ENCODE data around the gene CERS4. TPM values are rescaled to one million over a fixed set of nuclear protein-coding genes. Genes with fewer than 3 reads are reported as not detected.

The CERS4 gene
- total and polyA plus RNA-seq, 2 of the 8 experiments (the other 6 are each of a cell fraction or from before 2014, with no cell fraction given), result 88.2 to 179 TPM

GRCh38 chr19:8208119-8208921, 850 bp upstream of the CERS4 start:
- H3K18ac ChIP-seq (ENCODE audit: extremely low read depth, low read length), result peak overlapping the region; percentile 96
- peak overlapping the region; percentile 18 for H2BK120ac ChIP-seq (replicated peaks; ENCODE audit: low read depth, low read length)
- H3K14ac ChIP-seq (ENCODE audit: insufficient read length), result no peak overlapping the region
- H2AFZ ChIP-seq (ENCODE audit: low read length), result no peak overlapping the region
- H4K5ac ChIP-seq (ENCODE audit: insufficient read length, low read depth, low read length), result peak overlapping the region; percentile 67
- H2BK20ac ChIP-seq (ENCODE audit: low read length), result 0 out of 2 replicates have a peak overlapping the region, but pooled peaks have one; percentile 61
- no peak overlapping the region; the same call in 1 of the 2 replicates for H2AK5ac ChIP-seq (ENCODE audit: low read depth, low read length)
- WGBS, 2 experiments (ENCODE audit: extremely low coverage in 1 of 2, insufficient coverage in 1 of 2, insufficient read length in 1 of 2, insufficient replicate concordance in 2 of 2, low coverage in 1 of 2, low lambda C conversion rate in 2 of 2, missing lambda C conversion rate in 1 of 2), result 10% methylated on average over 32 of the region's 35 CpGs; no CpG with 5 or more reads in 1 of the 2 experiments
- peak overlapping the region; percentile 93 for H4K91ac ChIP-seq (replicated peaks; ENCODE audit: insufficient read length, low read length)
- no peaks in the 10 kb centered on the region; a peak in 1 of 7 replicates for H3K27me3 ChIP-seq (replicated peaks in 1 of 4; ENCODE audit: control insufficient read depth in 3 of 4, extremely low read depth in 1 of 4, insufficient read depth in 3 of 4, low read length in 3 of 4)
- H3K23ac ChIP-seq (ENCODE audit: insufficient read length), result no peak overlapping the region
- H3K4me3 ChIP-seq (ENCODE audit: extremely low read depth in 1 of 4, insufficient read depth in 2 of 4, low read depth in 3 of 4, low read length in 4 of 4), result peak overlapping the region; percentile 25 to 64 (median 35)
- H2BK15ac ChIP-seq (ENCODE audit: low read length), result peak overlapping the region; percentile 46; the same call in 1 of the 2 replicates
- H3K4me1 ChIP-seq (replicated peaks in 1 of 4; ENCODE audit: control insufficient read depth in 3 of 4, insufficient read depth in 4 of 4, low read length in 3 of 4), result peaks cover 6 to 34% (median 23%) of the 10 kb centered on the region in 4 experiments
- peaks cover 7 to 16% of the 10 kb centered on the region in 2 experiments for H4K20me1 ChIP-seq (replicated peaks in 1 of 2; ENCODE audit: control insufficient read depth in 1 of 2, insufficient read depth in 2 of 2, low read length in 2 of 2)
- peak overlapping the region; percentile 94 for H3K4ac ChIP-seq (replicated peaks; ENCODE audit: insufficient read length, low read depth, low read length)
- peak overlapping the region; percentile 54; the same call in 1 of the 2 replicates for H3K27ac ChIP-seq (ENCODE audit: low read depth, low read length)
- H3K56ac ChIP-seq (replicated peaks; ENCODE audit: insufficient read length, low read depth, low read length), result peak overlapping the region; percentile 90
- 0 out of 2 replicates have a peak overlapping the region, but pooled peaks have one; percentile 68 for H2BK12ac ChIP-seq (ENCODE audit: low read depth, low read length)
- FAIRE-seq (no peak), DNase-seq (ENCODE audit: low read depth in 1 of 2, low spot score in 2 of 2) (peak in 1 of 2 experiments; percentile 63)
- peak overlapping the region; percentile 60 to 84 for H3K4me2 ChIP-seq (ENCODE audit: insufficient read depth in 1 of 2, low read depth in 2 of 2, low read length in 2 of 2)
- H3K79me1 ChIP-seq (ENCODE audit: low read depth, low read length), result peaks cover 16% of the 10 kb centered on the region
- POLR2A ChIA-PET (ENCODE audit: partially characterized antibody), result interaction anchor here (0.6 to 4.2 kb wide), 10 partner anchors 10 to 256 kb away, joined by 3 to 28 read pairs (median 3); no protein-coding TSS in a partner anchor
- no peaks in the 10 kb centered on the region for H3K36me3 ChIP-seq (ENCODE audit: control insufficient read depth in 2 of 4, insufficient read depth in 4 of 4, low read length in 3 of 4)
- H3K9me3 ChIP-seq (ENCODE audit: insufficient read depth in 2 of 2, low read depth in 1 of 2, low read length in 1 of 2), result no peaks in the 10 kb centered on the region
- CTCF ChIA-PET (ENCODE audit: partially characterized antibody), result interaction anchor here (2.9 kb wide), 1 partner anchor 50 kb away, joined by 11 read pairs; no protein-coding TSS in a partner anchor
- peaks cover 18% of the 10 kb centered on the region for H3K23me2 ChIP-seq (ENCODE audit: low read depth, low read length)
- TF ChIP-seq CTBP2 (IDR thresholded peaks at IDR 0.05; ENCODE audit: borderline replicate concordance, insufficient read depth, insufficient read length, low read length), result no peak
- no peak for TF ChIP-seq RXRA (IDR thresholded peaks at IDR 0.05; ENCODE audit: insufficient read depth, low read depth, low read length)
- TF ChIP-seq RBBP5 (IDR thresholded peaks at IDR 0.05; ENCODE audit: borderline replicate concordance, low read depth, low read length), result peak; percentile 32; the same call in 1 of the 2 replicates
- peak; percentile 44 for TF ChIP-seq TAF7 (optimal IDR thresholded peaks at IDR 0.05; ENCODE audit: borderline replicate concordance, low read depth, low read length)
- TF ChIP-seq SIN3A (conservative IDR thresholded peaks at IDR 0.05 in 1 of 2, IDR thresholded peaks at IDR 0.05 in 1 of 2; ENCODE audit: low read depth in 1 of 2, low read length in 2 of 2), result 0 out of 4 replicates have a peak, but pooled peaks of 1 of the 2 experiments have one; percentile 22
- peak; percentile 12 for TF ChIP-seq ASH2L (IDR thresholded peaks at IDR 0.05; ENCODE audit: low read length)
- TF ChIP-seq SIX5 (IDR thresholded peaks at IDR 0.05; ENCODE audit: low read depth, low read length), result no peak
- peak overlapping the region; percentile 93; the same call in 1 of the 2 replicates for H2BK5ac ChIP-seq (ENCODE audit: low read depth, low read length)
- peak overlapping the region in 2 of 4 experiments; percentile 25 to 26; a peak in 4 of 7 replicates for H3K9ac ChIP-seq (replicated peaks in 1 of 4; ENCODE audit: extremely low read depth in 1 of 4, low read depth in 3 of 4, low read length in 3 of 4)
- peak overlapping the region; percentile 90 for H4K8ac ChIP-seq (ENCODE audit: extremely low read depth, insufficient read depth, low read length)
- H3K79me2 ChIP-seq (ENCODE audit: control insufficient read depth in 1 of 2, insufficient read depth in 2 of 2, low read length in 2 of 2), result peaks cover 8 to 37% of the 10 kb centered on the region in 2 experiments; a peak in 3 of 4 replicates
